K562 (cell line): ENCODE measurements around the gene UFC1. TPM values are rescaled to one million over a fixed set of nuclear protein-coding genes. Genes with fewer than 3 reads are reported as not detected.
A peak's percentile ranks its signal among the peaks of the same experiment; 100 is the strongest.

Source experiments
- ARNT ChIP-seq, 2 experiments: fragments of 450-650 bp; IDR thresholded peaks; 2 replicates each; pipeline ENCODE4 v1.6.1; 2016; ENCODE audit warnings: mild to moderate bottlenecking in 1 of 2
- CBX3 ChIP-seq, 2 experiments: IDR thresholded peaks; 1 replicate in 1 of 2; 2 replicates in 1 of 2; pipeline ENCODE4 v1.6.1; 2012; ENCODE audit warnings: inconsistent platforms in 2 of 2, low read length in 2 of 2, borderline replicate concordance in 1 of 2, control low read depth in 1 of 2
- DIDO1 ChIP-seq: fragments of 450-650 bp; IDR thresholded peaks from 2 replicates; pipeline ENCODE4 v1.6.1; 2016; ENCODE audit warnings: low read depth, missing biosample characterization, missing genetic modification characterization
- EHMT2 ChIP-seq: fragments of 450-650 bp; IDR thresholded peaks from 2 replicates; pipeline ENCODE4 v1.6.1; 2018; ENCODE audit warnings: antibody characterized with exemption
- GTF2A2 ChIP-seq: IDR thresholded peaks from 2 replicates; pipeline ENCODE4 v1.6.1; 2016; ENCODE audit warnings: mild to moderate bottlenecking, missing genetic modification characterization, missing compliant biosample characterization
- HDAC1 ChIP-seq, 2 experiments: fragments of 450-650 bp; IDR thresholded peaks; 2 replicates each; pipeline ENCODE4 v1.6.1; 2016 to 2017; ENCODE audit warnings: inconsistent platforms in 1 of 2, mild to moderate bottlenecking in 1 of 2, moderate library complexity in 1 of 2
- KLF13 ChIP-seq: fragments of 450-650 bp; IDR thresholded peaks from 2 replicates; pipeline ENCODE4 v1.6.1; 2016; ENCODE audit warnings: missing genetic modification characterization, low read depth, mild to moderate bottlenecking, missing compliant biosample characterization, moderate library complexity, borderline replicate concordance
- MAZ ChIP-seq, 2 experiments: fragments of 450-650 bp in 1 of 2; sonication (generic) in 1 of 2; formaldehyde crosslinking; IDR thresholded peaks in 1 of 2; conservative IDR thresholded peaks in 1 of 2; 2 replicates each; pipeline versions ENCODE4 v1.4.0 to v1.5.0; 2020; ENCODE audit warnings: mild to moderate bottlenecking in 1 of 2, missing genetic modification reagents in 1 of 2
- POLR2AphosphoS2 ChIP-seq: IDR thresholded peaks from 2 replicates; pipeline ENCODE4 v1.6.1; 2012; ENCODE audit warnings: low read length, improper control_type of control experiment
- PTRF ChIP-seq: fragments of 450-650 bp; IDR thresholded peaks from 2 replicates; pipeline ENCODE4 v1.6.1; 2016; ENCODE audit warnings: mild to moderate bottlenecking, missing genetic modification characterization, missing compliant biosample characterization
- TCF7L2 ChIP-seq: fragments of 150-350 bp; IDR thresholded peaks from 2 replicates; pipeline ENCODE4 v1.6.1; 2016; ENCODE audit warnings: low read depth, mild to moderate bottlenecking, low read length, moderate library complexity
- TRIM24 ChIP-seq, 2 experiments: fragments of 450-650 bp; IDR thresholded peaks; 2 replicates each; pipeline ENCODE4 v1.6.1; 2016
- TSC22D4 ChIP-seq: fragments of 450-650 bp; IDR thresholded peaks from 2 replicates; pipeline ENCODE4 v1.6.1; 2016; ENCODE audit warnings: missing genetic modification characterization, missing biosample characterization, control low read depth
- ZBED1 ChIP-seq: IDR thresholded peaks from 2 replicates; pipeline ENCODE4 v1.6.1; 2014
- ZFPM2 ChIP-seq: fragments of 250-450 bp; sonication (Bioruptor Pico); IDR thresholded peaks from 2 replicates; pipeline ENCODE4 v1.5.1; 2022; ENCODE audit warnings: mild to moderate bottlenecking
- ZNF197 ChIP-seq: fragments of 200-800 bp; sonication (Bioruptor generic); IDR thresholded peaks from 2 replicates; pipeline ENCODE4 v1.6.1; 2016; ENCODE audit warnings: low read depth, missing genetic modification characterization, missing compliant biosample characterization
- ZNF212 ChIP-seq: fragments of 450-650 bp; formaldehyde crosslinking; IDR thresholded peaks from 2 replicates; pipeline ENCODE4 v1.4.0; 2020; ENCODE audit warnings: mild to moderate bottlenecking
- ZNF445 ChIP-seq: fragments of 250-450 bp; sonication (Bioruptor Pico); IDR thresholded peaks from 2 replicates; pipeline ENCODE4 v1.4.0; 2020; ENCODE audit warnings: low read depth, mild to moderate bottlenecking, moderate library complexity
- ZNF75A ChIP-seq: fragments of 450-650 bp; formaldehyde crosslinking; IDR thresholded peaks from 2 replicates; pipeline ENCODE4 v1.4.0; 2020; ENCODE audit warnings: mild to moderate bottlenecking
- polyA plus RNA-seq, 8 experiments: library from polyadenylated mRNA; depleted of rRNA in 4 of 8; stranded (reverse) in 5 of 8; unstranded in 3 of 8; fragments of >200 nt; fragmentation: Nextera tagmentation in 2 of 8; fragmentation: Illumina TruSeq in 1 of 8; extraction: Ambion mirVana in 2 of 8; extraction: Trizol in 1 of 8; gene quantifications; 2 replicates each; pipeline versions ENCODE4 v1.2.1 to v1.2.3, GENCODE V29; 2011 to 2014; ENCODE audit warnings: inconsistent platforms in 1 of 8, missing spikeins in 1 of 8
- total RNA-seq, 7 experiments: library from RNA; depleted of rRNA in 6 of 7; stranded (reverse); fragments of >200 nt in 6 of 7; fragmentation: Illumina TruSeq in 2 of 7; extraction: Trizol in 2 of 7; gene quantifications; 2 replicates each; pipeline versions ENCODE4 v1.2.1 to v1.2.3, GENCODE V29; 2011 to 2021; ENCODE audit warnings: low replicate concordance in 1 of 7
- TF ChIP-seq, protein P1 (sequence below): fragments of 450-650 bp; IDR thresholded peaks from 2 replicates; pipeline ENCODE4 v1.6.1; 2016; ENCODE audit warnings: mild to moderate bottlenecking
- TF ChIP-seq, protein P2 (sequence below): fragments of 150-350 bp; IDR thresholded peaks from 2 replicates; pipeline ENCODE4 v1.6.1; 2014; ENCODE audit warnings: low read depth, mild to moderate bottlenecking, low read length, borderline replicate concordance
- TF ChIP-seq, protein P3 (sequence below): fragments of 250-450 bp; sonication (Bioruptor Pico); IDR thresholded peaks from 2 replicates; pipeline ENCODE4 v1.9.0; 2021; ENCODE audit warnings: mild to moderate bottlenecking
- TF ChIP-seq, protein P4 (sequence below): fragments of 250-450 bp; sonication (Bioruptor Pico); IDR thresholded peaks from 2 replicates; pipeline ENCODE4 v1.8.0; 2021; ENCODE audit warnings: borderline replicate concordance, mild to moderate bottlenecking, moderate library complexity; ENCODE audit not compliant: poor library complexity, severe bottlenecking

UFC1 gene
- total and polyA plus RNA-seq, 9 of the 15 experiments (the other 6 are each of a cell fraction or from before 2014, with no cell fraction given): 92.8 to 220 (median 161) TPM

DNA sequence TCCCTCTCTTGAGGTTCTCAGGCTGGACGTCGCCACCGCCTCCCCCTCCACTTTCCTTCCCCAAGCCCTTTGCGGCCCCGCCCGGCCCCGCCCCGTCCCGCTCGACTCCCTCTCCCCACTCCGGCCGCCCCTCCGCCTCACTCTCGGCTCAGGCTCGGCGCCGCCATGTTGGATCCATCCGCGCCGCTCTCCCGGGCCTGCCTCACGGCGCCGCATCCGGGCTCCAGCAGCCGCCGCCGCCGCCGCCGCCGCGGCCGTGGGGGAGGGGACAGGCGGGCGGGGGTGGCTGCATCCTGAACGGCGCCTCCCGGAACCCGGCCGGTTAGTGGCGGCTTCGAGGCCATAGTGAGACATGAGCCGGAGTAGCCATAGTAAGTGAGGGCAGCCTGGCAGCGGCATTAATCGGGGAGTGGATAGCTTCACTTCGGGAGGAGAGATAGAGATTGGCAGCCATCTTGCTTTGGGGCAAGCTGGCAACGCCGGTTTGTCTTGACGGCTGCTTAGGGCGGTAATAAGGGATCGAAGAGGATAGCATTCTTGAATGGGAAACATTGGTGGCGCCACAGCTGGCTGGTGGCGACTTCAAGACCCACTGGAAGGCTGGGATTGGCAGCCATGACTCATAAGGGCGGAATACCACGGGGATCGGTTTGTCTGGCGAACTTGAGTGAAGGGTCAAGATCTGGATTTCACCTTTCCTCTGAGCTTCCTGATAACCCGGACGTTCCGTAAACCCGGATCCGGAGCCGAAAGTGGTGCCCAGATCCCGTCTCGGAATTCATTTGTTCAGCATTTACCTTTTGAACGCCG is 21.2 kb upstream of the UFC1 start, which contains the start of gene DEDD (continued):
- TF ChIP-seq ARNT (IDR thresholded peaks at IDR 0.05): peak in 1 of 2 experiments; percentile 43; a peak in 2 of 4 replicates
- no peak for TF ChIP-seq PTRF (tag)
- TF ChIP-seq TCF7L2: no peak
- no peak for TF ChIP-seq ZNF445 (CRISPR knock-in tag)
- no peak for TF ChIP-seq ZBED1
- TF ChIP-seq MAZ (CRISPR knock-in tag; conservative IDR thresholded peaks at IDR 0.05 in 1 of 2, IDR thresholded peaks at IDR 0.05 in 1 of 2): peak in 1 of 2 experiments; percentile 98; a peak in 3 of 4 replicates
- no peak for TF ChIP-seq ZNF75A
- 0 out of 2 replicates have a peak, but pooled peaks have one; percentile 20 for TF ChIP-seq KLF13
- no peak for TF ChIP-seq DIDO1
- TF ChIP-seq ZNF212 (CRISPR knock-in tag): no peak
- TF ChIP-seq TSC22D4 (tag): no peak
- TF ChIP-seq, protein P1, sequence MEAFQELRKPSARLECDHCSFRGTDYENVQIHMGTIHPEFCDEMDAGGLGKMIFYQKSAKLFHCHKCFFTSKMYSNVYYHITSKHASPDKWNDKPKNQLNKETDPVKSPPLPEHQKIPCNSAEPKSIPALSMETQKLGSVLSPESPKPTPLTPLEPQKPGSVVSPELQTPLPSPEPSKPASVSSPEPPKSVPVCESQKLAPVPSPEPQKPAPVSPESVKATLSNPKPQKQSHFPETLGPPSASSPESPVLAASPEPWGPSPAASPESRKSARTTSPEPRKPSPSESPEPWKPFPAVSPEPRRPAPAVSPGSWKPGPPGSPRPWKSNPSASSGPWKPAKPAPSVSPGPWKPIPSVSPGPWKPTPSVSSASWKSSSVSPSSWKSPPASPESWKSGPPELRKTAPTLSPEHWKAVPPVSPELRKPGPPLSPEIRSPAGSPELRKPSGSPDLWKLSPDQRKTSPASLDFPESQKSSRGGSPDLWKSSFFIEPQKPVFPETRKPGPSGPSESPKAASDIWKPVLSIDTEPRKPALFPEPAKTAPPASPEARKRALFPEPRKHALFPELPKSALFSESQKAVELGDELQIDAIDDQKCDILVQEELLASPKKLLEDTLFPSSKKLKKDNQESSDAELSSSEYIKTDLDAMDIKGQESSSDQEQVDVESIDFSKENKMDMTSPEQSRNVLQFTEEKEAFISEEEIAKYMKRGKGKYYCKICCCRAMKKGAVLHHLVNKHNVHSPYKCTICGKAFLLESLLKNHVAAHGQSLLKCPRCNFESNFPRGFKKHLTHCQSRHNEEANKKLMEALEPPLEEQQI: no peak
- TF ChIP-seq, protein P2, sequence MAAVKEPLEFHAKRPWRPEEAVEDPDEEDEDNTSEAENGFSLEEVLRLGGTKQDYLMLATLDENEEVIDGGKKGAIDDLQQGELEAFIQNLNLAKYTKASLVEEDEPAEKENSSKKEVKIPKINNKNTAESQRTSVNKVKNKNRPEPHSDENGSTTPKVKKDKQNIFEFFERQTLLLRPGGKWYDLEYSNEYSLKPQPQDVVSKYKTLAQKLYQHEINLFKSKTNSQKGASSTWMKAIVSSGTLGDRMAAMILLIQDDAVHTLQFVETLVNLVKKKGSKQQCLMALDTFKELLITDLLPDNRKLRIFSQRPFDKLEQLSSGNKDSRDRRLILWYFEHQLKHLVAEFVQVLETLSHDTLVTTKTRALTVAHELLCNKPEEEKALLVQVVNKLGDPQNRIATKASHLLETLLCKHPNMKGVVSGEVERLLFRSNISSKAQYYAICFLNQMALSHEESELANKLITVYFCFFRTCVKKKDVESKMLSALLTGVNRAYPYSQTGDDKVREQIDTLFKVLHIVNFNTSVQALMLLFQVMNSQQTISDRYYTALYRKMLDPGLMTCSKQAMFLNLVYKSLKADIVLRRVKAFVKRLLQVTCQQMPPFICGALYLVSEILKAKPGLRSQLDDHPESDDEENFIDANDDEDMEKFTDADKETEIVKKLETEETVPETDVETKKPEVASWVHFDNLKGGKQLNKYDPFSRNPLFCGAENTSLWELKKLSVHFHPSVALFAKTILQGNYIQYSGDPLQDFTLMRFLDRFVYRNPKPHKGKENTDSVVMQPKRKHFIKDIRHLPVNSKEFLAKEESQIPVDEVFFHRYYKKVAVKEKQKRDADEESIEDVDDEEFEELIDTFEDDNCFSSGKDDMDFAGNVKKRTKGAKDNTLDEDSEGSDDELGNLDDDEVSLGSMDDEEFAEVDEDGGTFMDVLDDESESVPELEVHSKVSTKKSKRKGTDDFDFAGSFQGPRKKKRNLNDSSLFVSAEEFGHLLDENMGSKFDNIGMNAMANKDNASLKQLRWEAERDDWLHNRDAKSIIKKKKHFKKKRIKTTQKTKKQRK: no peak
- TF ChIP-seq ZFPM2: no peak
- TF ChIP-seq, protein P3, sequence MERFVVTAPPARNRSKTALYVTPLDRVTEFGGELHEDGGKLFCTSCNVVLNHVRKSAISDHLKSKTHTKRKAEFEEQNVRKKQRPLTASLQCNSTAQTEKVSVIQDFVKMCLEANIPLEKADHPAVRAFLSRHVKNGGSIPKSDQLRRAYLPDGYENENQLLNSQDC (CRISPR knock-in tag): peak; percentile 94; the same call in 1 of the 2 replicates
- TF ChIP-seq, protein P4, sequence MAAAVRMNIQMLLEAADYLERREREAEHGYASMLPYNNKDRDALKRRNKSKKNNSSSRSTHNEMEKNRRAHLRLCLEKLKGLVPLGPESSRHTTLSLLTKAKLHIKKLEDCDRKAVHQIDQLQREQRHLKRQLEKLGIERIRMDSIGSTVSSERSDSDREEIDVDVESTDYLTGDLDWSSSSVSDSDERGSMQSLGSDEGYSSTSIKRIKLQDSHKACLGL (CRISPR knock-in tag): no peak
- peak in 1 of 2 experiments; percentile 22; a peak in 1 of 4 replicates for TF ChIP-seq HDAC1 (IDR thresholded peaks at IDR 0.05)
- TF ChIP-seq ZNF197: peak; percentile 96
- TF ChIP-seq POLR2AphosphoS2: no peak
- no peak for TF ChIP-seq CBX3 (IDR thresholded peaks at IDR 0.05; ENCODE audit: borderline replicate concordance in 1 of 2, low read length in 2 of 2)
- no peak for TF ChIP-seq TRIM24 (IDR thresholded peaks at IDR 0.05)
- TF ChIP-seq EHMT2: peak; percentile 29; the same call in 1 of the 2 replicates
- no peak for TF ChIP-seq GTF2A2 (tag)
